Uterus (tissue), 2 donors: Measurements from ENCODE around the gene LSR.

Experiments
- CTCF ChIP-seq, 4 experiments: fragments of 200-600 bp in 2 of 4; fragments of 450-650 bp in 2 of 4; sonication (generic) in 2 of 4; IDR thresholded peaks; one replicate each; pipeline ENCODE4 v1.5.1; 2016 to 2019; ENCODE audit warnings: antibody characterized with exemption in 4 of 4, mild to moderate bottlenecking in 2 of 4, moderate library complexity in 1 of 4
- POLR2A ChIP-seq, 2 donors: fragments of 450-650 bp; IDR thresholded peaks; one replicate each; pipeline ENCODE4 v1.6.1; 2016; ENCODE audit warnings: antibody characterized with exemption in 2 of 2, mild to moderate bottlenecking in 1 of 2, moderate library complexity in 1 of 2

- TF ChIP-seq CTCF (IDR thresholded peaks at IDR 0.05) (no peak), POLR2A (IDR thresholded peaks at IDR 0.05) (no peak)
These were observed 60.1 kb downstream of the LSR start for GRCh38 chr19:35308910-35309309.
